ENCODE measurements around the gene MADD.

- TF ChIP-seq CTCF (conservative IDR thresholded peaks at IDR 0.05; ENCODE audit: low read depth in 2 of 2) (no peak), EZH2 (IDR thresholded peaks at IDR 0.05; ENCODE audit: low read depth, unreplicated experiment) (no peak), POLR2AphosphoS5 (IDR thresholded peaks at IDR 0.05; ENCODE audit: low read depth) (no peak), JUNB (IDR thresholded peaks at IDR 0.05; ENCODE audit: unreplicated experiment) (no peak), NANOG (IDR thresholded peaks at IDR 0.05; ENCODE audit: borderline replicate concordance) (no peak), REST (IDR thresholded peaks at IDR 0.05; ENCODE audit: unreplicated experiment) (no peak), EZH2phosphoT487 (IDR thresholded peaks at IDR 0.05; ENCODE audit: unreplicated experiment) (no peak), ETS1 (IDR thresholded peaks at IDR 0.05) (no peak), ZNF114 (CRISPR knock-in tag; IDR thresholded peaks at IDR 0.05) (no peak), STAT1 (IDR thresholded peaks at IDR 0.05; ENCODE audit: unreplicated experiment) (no peak), CREB1 (CRISPR knock-in tag; IDR thresholded peaks at IDR 0.05; ENCODE audit: low read depth) (no peak), ZNF462 (CRISPR knock-in tag; IDR thresholded peaks at IDR 0.05) (no peak)
These were observed 38.3 kb downstream of the MADD start for GRCh38 chr11:47308050-47308823.

All from GM23338 (cell line).